PC-3 (cell line): ENCODE data around the gene AGTRAP. TPM values are rescaled to one million over a fixed set of nuclear protein-coding genes. Genes with fewer than 3 reads are reported as not detected.

Experiments used
- ATAC-seq: fragments of 200-7000 bp; cut with Tn5 transposase; 2 replicates; pipeline ENCODE4 v1.9.1; 2020; ENCODE audit warnings: mild to moderate bottlenecking, moderate library complexity
- BruUV-seq: library from RNA; stranded (reverse); fragments of 400-500 nt; replicated peaks from 2 replicates; lab custom pipeline; 2021; lab: Mats Ljungman, UMichigan
- CTCF ChIA-PET: fragments of 300-600 bp; sonication (Branson Sonifier 250); formaldehyde crosslinking; loops from one replicate; lab custom pipeline; 2022; ENCODE audit warnings: antibody characterized with exemption; lab: Charles Lee
- POLR2A ChIA-PET: fragments of 300-600 bp; sonication (Branson Sonifier 250); formaldehyde crosslinking; loops from one replicate; lab custom pipeline; 2022; ENCODE audit warnings: antibody characterized with exemption; ENCODE audit not compliant: unreplicated experiment; lab: Charles Lee
- DNase-seq: peaks from one replicate; pipeline ENCODE4 v3.0.0-alpha.2; 2015
- H2AFZ ChIP-seq: fragments of 300-600 bp; sonication (generic); 2 replicates; pipeline ENCODE4 v1.6.0; 2016; ENCODE audit warnings: antibody characterized with exemption, low read length
- H3F3A ChIP-seq: fragments of 300-600 bp; sonication (generic); one replicate; pipeline ENCODE4 v1.6.0; 2017; ENCODE audit warnings: antibody characterized with exemption, low read length, control low read depth, mild to moderate bottlenecking; ENCODE audit not compliant: unreplicated experiment
- H3K27ac ChIP-seq: fragments of 300-600 bp; sonication (generic); 2 replicates; pipeline ENCODE4 v1.5.1; 2016; ENCODE audit warnings: mild to moderate bottlenecking, low read length
- H3K27me3 ChIP-seq: fragments of 300-600 bp; sonication (generic); 2 replicates; pipeline ENCODE4 v1.6.1; 2016; ENCODE audit warnings: low read length, mixed read lengths
- H3K36me3 ChIP-seq: fragments of 300-600 bp; sonication (generic); 2 replicates; pipeline ENCODE4 v1.6.1; 2016; ENCODE audit warnings: low read depth, mixed run types, low read length, mixed read lengths
- H3K4me1 ChIP-seq: fragments of 300-600 bp; sonication (generic); 2 replicates; pipeline ENCODE4 v1.5.1; 2016; ENCODE audit warnings: low read length; ENCODE audit not compliant: insufficient read depth
- H3K4me2 ChIP-seq: fragments of 300-600 bp; sonication (generic); 2 replicates; pipeline ENCODE4 v1.6.0; 2016; ENCODE audit warnings: low read length
- H3K4me3 ChIP-seq: fragments of 300-600 bp; sonication (generic); 2 replicates; pipeline ENCODE4 v1.5.1; 2016; ENCODE audit warnings: mild to moderate bottlenecking, low read length, mixed read lengths
- H3K79me2 ChIP-seq: fragments of 300-600 bp; sonication (generic); 2 replicates; pipeline ENCODE4 v1.6.1; 2017; ENCODE audit warnings: low read length, mixed read lengths
- H3K9ac ChIP-seq: fragments of 300-600 bp; sonication (generic); 2 replicates; pipeline ENCODE4 v1.6.0; 2016; ENCODE audit warnings: mild to moderate bottlenecking, low read length
- H3K9me2 ChIP-seq: fragments of 300-600 bp; sonication (generic); replicated peaks from 2 replicates; pipeline ENCODE4 v1.6.1; 2016; ENCODE audit warnings: mixed run types, low read length, mixed read lengths
- H3K9me3 ChIP-seq: fragments of 300-600 bp; sonication (generic); 2 replicates; pipeline ENCODE4 v1.6.1; 2016; ENCODE audit warnings: low read length, mixed read lengths
- H4K20me1 ChIP-seq: fragments of 300-600 bp; sonication (generic); 2 replicates; pipeline ENCODE4 v1.6.1; 2016; ENCODE audit warnings: low read length, mixed read lengths
- EZH2 ChIP-seq: fragments of 300-600 bp; sonication (generic); IDR thresholded peaks from one replicate; pipeline ENCODE4 v1.6.1; 2017; ENCODE audit warnings: antibody characterized with exemption, mild to moderate bottlenecking, low read length; ENCODE audit not compliant: unreplicated experiment
- EZH2phosphoT487 ChIP-seq: fragments of 300-600 bp; sonication (generic); IDR thresholded peaks from 2 replicates; pipeline ENCODE4 v1.6.1; 2018; ENCODE audit warnings: mild to moderate bottlenecking, antibody characterized with exemption, low read length, borderline replicate concordance
- intact Hi-C: fragments of 100-400 bp; cut with micrococcal nuclease; formaldehyde crosslinking; loops from 2 replicates; pipeline ENCODE4 v1.9.0; 2023
- total RNA-seq: library from RNA; depleted of rRNA; stranded (reverse); fragments of >200 nt; gene quantifications from 2 replicates; pipeline ENCODE4 v1.2.3, GENCODE V29; 2014
- TF ChIP-seq, protein P1 (sequence below): fragments of 300-600 bp; sonication (generic); conservative IDR thresholded peaks from 2 replicates; pipeline ENCODE4 v1.5.1; 2017; ENCODE audit warnings: antibody characterized with exemption, low read depth, mild to moderate bottlenecking, low read length

AGTRAP gene
- total RNA-seq, 1 experiment from 2014 or later = 73.5 TPM

DNA sequence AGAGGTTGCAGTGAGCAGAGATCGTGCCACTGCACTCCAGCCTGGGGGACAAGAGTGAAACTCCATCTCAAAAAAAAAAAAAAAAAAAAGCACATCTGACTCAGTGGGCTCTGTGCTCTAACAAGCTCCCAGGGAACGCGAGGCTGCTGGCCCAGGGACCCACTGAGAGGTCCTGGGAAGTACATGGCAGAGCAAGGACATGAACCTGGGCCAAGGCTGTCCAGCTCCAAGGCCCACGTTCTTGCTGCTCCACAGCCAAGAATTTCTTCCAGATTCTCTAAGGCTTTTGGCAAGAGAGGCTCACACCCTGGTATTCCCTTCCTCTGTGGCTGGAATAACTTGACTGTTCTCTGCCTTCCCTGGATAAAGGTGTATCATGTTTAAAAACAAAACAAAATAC is 15.4 kb upstream of the AGTRAP start:
- intact Hi-C loops = loop anchor here (1.0 kb wide), 1 partner anchor 55 kb away; no protein-coding TSS in a partner anchor
- no TSS peak for BruUV-seq

GRCh38 chr1:11721311-11721710 is 14.6 kb upstream of the AGTRAP start:
- ATAC-seq (no peak), DNase-seq (no peak)
- intact Hi-C loops = no loop called here
- no TSS peak for BruUV-seq
- H3K4me2 ChIP-seq = no peak overlapping the region
- no peaks in the 10 kb centered on the region for H3K27me3 ChIP-seq
- ChIA-PET POLR2A (no interaction called here), CTCF (no interaction called here)
- no peak overlapping the region for H3K9ac ChIP-seq
- no peaks in the 10 kb centered on the region for H3K9me3 ChIP-seq
- no peaks in the 10 kb centered on the region for H3F3A ChIP-seq
- no peaks in the 10 kb centered on the region for H3K79me2 ChIP-seq
- H3K27ac ChIP-seq = no peak overlapping the region
- no peaks in the 10 kb centered on the region for H3K36me3 ChIP-seq
- H3K9me2 ChIP-seq = no peaks in the 10 kb centered on the region
- H4K20me1 ChIP-seq = no peaks in the 10 kb centered on the region
- TF ChIP-seq EZH2phosphoT487 (no peak), EZH2 (no peak)
- TF ChIP-seq, protein P1, sequence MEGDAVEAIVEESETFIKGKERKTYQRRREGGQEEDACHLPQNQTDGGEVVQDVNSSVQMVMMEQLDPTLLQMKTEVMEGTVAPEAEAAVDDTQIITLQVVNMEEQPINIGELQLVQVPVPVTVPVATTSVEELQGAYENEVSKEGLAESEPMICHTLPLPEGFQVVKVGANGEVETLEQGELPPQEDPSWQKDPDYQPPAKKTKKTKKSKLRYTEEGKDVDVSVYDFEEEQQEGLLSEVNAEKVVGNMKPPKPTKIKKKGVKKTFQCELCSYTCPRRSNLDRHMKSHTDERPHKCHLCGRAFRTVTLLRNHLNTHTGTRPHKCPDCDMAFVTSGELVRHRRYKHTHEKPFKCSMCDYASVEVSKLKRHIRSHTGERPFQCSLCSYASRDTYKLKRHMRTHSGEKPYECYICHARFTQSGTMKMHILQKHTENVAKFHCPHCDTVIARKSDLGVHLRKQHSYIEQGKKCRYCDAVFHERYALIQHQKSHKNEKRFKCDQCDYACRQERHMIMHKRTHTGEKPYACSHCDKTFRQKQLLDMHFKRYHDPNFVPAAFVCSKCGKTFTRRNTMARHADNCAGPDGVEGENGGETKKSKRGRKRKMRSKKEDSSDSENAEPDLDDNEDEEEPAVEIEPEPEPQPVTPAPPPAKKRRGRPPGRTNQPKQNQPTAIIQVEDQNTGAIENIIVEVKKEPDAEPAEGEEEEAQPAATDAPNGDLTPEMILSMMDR = no peak
- no peak overlapping the region for H2AFZ ChIP-seq
- no peaks in the 10 kb centered on the region; the same call in 1 of the 2 replicates for H3K4me1 ChIP-seq
- H3K4me3 ChIP-seq = no peak overlapping the region

More for the DNA sequence above, 15.4 kb upstream of the AGTRAP start:
- no peak overlapping the region for H3K27ac ChIP-seq
- no peaks in the 10 kb centered on the region for H3K9me3 ChIP-seq
- POLR2A ChIA-PET = no interaction called here
- no peak overlapping the region for H3K9ac ChIP-seq
- no peaks in the 10 kb centered on the region for H3K36me3 ChIP-seq
- H3K4me3 ChIP-seq = no peak overlapping the region
- H3K4me1 ChIP-seq = no peaks in the 10 kb centered on the region; the same call in 1 of the 2 replicates
- no peak overlapping the region for H2AFZ ChIP-seq
- no peaks in the 10 kb centered on the region for H3K9me2 ChIP-seq
- H3K79me2 ChIP-seq = no peaks in the 10 kb centered on the region
- TF ChIP-seq EZH2phosphoT487 (no peak), EZH2 (no peak)
- TF ChIP-seq, protein P1 = no peak
- no peaks in the 10 kb centered on the region for H3F3A ChIP-seq
- no peak overlapping the region for H3K4me2 ChIP-seq
- DNase-seq = no peak
- no peaks in the 10 kb centered on the region for H4K20me1 ChIP-seq
- CTCF ChIA-PET = no interaction called here
- no peak for ATAC-seq
- H3K27me3 ChIP-seq = 0 out of 2 replicates have a peak, but pooled peaks cover 2% of the 10 kb centered on the region

GRCh38 chr1:11722538-11722937 is 13.4 kb upstream of the AGTRAP start:
- Histone ChIP-seq H4K20me1 (no peaks in the 10 kb centered on the region), H3K9ac (no peak overlapping the region), H3K4me3 (no peak overlapping the region), H3K79me2 (no peaks in the 10 kb centered on the region), H3K27me3 (no peaks in the 10 kb centered on the region), H3K4me1 (no peaks in the 10 kb centered on the region; the same call in 1 of the 2 replicates), H3K36me3 (no peaks in the 10 kb centered on the region), H3K9me2 (no peaks in the 10 kb centered on the region), H2AFZ (no peak overlapping the region), H3K27ac (no peak overlapping the region), H3F3A (no peaks in the 10 kb centered on the region), H3K9me3 (no peaks in the 10 kb centered on the region), H3K4me2 (no peak overlapping the region)
- DNase-seq (no peak), ATAC-seq (no peak)
- intact Hi-C loops = no loop called here
- TF ChIP-seq, protein P1 = no peak
- TF ChIP-seq EZH2 (no peak), EZH2phosphoT487 (no peak)
- BruUV-seq = no TSS peak
- ChIA-PET POLR2A (no interaction called here), CTCF (interaction anchor here (0.7 to 1.0 kb wide), 2 partner anchors 70 to 77 kb away, joined by 5 to 9 read pairs; no protein-coding TSS in a partner anchor)
